Measurements from ENCODE around the gene CCDC38. TPM values are rescaled to one million over a fixed set of nuclear protein-coding genes. Genes with fewer than 3 reads are reported as not detected.

CCDC38 gene
- total and polyA plus RNA-seq, 3 donors from 2014 or later = 7.7 to 31.8 (median 25.8) TPM

DNA sequence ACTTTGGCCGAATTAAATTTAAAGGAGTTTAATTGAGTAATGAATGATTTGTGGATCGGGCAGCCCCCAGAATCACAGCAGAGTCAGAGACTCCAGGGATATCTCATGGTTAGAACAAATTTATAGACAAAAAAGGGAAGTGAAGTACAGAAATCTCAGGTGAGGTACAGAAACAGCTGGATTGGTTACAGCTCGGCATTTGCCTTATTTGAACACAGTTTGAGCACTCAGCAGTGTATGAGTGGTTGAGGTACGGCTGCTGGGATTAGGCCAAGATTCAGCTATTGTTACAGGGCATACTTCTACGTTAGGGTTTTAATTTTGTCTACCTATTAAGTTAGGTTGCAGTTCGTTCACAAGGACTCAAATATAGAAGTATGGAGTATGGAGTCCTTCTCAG lies 23.3 kb downstream of the CCDC38 start:
- Histone ChIP-seq H3K27ac (no peak overlapping the region), H3K9me3 (no peaks in the 10 kb centered on the region), H3K4me1 (no peaks in the 10 kb centered on the region), H3K27me3 (no peaks in the 10 kb centered on the region), H3K4me3 (no peak overlapping the region), H3K36me3 (ENCODE audit: low read depth, missing control alignments) (no peaks in the 10 kb centered on the region)
- WGBS, 2 donors = 86 to 88% methylated on average over 6 of the region's 6 CpGs
- TF ChIP-seq POLR2A (IDR thresholded peaks at IDR 0.05) = no peak
- TF ChIP-seq, protein P1, sequence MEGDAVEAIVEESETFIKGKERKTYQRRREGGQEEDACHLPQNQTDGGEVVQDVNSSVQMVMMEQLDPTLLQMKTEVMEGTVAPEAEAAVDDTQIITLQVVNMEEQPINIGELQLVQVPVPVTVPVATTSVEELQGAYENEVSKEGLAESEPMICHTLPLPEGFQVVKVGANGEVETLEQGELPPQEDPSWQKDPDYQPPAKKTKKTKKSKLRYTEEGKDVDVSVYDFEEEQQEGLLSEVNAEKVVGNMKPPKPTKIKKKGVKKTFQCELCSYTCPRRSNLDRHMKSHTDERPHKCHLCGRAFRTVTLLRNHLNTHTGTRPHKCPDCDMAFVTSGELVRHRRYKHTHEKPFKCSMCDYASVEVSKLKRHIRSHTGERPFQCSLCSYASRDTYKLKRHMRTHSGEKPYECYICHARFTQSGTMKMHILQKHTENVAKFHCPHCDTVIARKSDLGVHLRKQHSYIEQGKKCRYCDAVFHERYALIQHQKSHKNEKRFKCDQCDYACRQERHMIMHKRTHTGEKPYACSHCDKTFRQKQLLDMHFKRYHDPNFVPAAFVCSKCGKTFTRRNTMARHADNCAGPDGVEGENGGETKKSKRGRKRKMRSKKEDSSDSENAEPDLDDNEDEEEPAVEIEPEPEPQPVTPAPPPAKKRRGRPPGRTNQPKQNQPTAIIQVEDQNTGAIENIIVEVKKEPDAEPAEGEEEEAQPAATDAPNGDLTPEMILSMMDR (IDR thresholded peaks at IDR 0.05) = no peak
- intact Hi-C loops (cut with DNase I; ENCODE audit: low total_unique reads) = no loop called here
- no peak for DNase-seq

DNA sequence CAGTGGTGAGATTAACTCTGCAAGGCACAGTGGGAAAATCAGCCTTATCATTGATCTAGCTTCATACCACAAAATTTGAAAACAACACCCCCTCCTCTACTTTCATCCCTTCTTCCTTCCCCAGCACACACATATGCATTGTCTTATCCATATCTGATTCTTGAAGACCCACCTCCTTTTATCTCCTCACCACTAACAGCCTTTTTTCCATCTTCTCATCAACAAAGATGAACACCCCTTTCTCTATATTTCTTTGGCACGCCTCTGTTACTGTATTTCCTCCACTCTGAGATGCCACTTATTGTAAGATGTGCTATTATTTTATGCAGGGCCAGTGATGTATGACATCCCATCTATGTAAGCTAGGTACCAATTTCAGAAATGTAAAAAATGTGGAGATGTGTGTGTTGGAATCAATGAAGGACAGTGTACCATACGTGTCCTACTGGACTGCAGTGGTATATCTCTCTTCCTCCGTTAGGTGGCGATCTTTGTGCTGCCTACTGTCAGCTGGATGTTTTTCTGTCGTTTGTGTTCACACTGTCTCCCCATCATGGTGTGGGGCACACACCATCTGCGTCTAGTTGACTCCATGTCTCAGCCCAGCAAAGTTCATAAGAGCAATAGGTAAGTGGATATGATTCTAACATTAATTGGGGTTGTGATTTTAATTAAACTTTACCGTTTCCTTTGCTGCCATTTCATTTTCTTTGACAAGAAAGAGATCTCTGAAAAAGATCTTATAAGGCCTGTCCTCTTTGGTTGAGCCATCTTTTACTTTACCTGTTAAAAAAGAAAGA lies 24.0 kb downstream of the CCDC38 start:
- Histone ChIP-seq H3K9me3 (no peaks in the 10 kb centered on the region), H3K4me3 (no peak overlapping the region), H3K27me3 (no peaks in the 10 kb centered on the region), H3K4me1 (no peaks in the 10 kb centered on the region), H3K36me3 (ENCODE audit: low read depth, missing control alignments) (no peaks in the 10 kb centered on the region), H3K27ac (no peak overlapping the region)
- whole genome bisulfite sequencing, 2 donors = 36 to 44% methylated on average over 7 of the region's 7 CpGs
- peak; percentile 37 for DNase-seq
- TF ChIP-seq, protein P1 (IDR thresholded peaks at IDR 0.05) = peak; percentile 20 to 64 (median 64)
- TF ChIP-seq POLR2A (IDR thresholded peaks at IDR 0.05) = no peak
- intact Hi-C loops (cut with DNase I; ENCODE audit: low total_unique reads) = no loop called here

DNA sequence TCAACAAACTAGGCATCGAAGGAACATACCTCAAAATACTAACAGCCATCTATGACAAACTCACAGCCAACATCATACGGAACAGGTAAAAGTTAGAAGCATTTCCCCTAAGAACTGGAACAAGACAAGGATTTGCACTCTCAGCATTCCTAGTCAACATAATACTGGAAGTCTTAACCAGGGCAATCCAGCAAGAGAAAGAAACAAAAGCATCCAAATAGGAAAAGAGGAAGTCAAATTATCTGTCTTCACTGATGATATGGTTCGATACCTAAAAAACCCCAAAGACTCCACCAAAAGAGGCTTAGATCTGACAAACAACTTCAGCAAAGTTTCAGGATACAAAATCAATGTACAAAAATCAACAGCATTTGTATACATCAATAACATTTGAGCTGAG lies 32.5 kb downstream of the CCDC38 start:
- TF ChIP-seq POLR2A (IDR thresholded peaks at IDR 0.05) = no peak
- TF ChIP-seq, protein P1 (IDR thresholded peaks at IDR 0.05) = no peak
- no peaks in the 10 kb centered on the region for H3K4me1 ChIP-seq
- intact Hi-C loops (cut with DNase I; ENCODE audit: low total_unique reads) = no loop called here
- no peaks in the 10 kb centered on the region for H3K27me3 ChIP-seq
- WGBS, 2 donors = 93 to 96% methylated on average over 3 of the region's 3 CpGs
- H3K9me3 ChIP-seq = no peaks in the 10 kb centered on the region
- no peak overlapping the region for H3K4me3 ChIP-seq
- no peak for DNase-seq
- H3K27ac ChIP-seq = no peak overlapping the region
- H3K36me3 ChIP-seq (ENCODE audit: low read depth, missing control alignments) = no peaks in the 10 kb centered on the region

DNA sequence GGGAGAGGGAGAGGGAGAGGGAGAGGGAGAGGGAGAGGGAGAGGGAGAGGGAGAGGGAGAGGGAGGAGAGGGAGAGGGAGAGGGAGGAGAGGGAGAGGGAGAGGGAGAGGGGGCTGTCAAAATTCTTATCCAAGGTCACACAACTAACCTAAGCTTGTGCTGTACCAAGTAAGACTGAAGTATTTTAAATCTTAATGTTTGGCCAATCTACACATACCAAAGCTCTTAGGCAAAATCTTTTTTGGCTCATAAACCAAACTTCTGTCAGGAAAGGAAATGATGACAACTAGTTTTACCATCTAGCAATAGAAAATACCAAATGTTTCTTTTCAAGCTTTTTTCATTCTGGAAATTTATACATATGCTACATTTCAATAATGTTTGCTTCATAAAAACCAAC lies 33.8 kb downstream of the CCDC38 start:
- H3K27me3 ChIP-seq = no peaks in the 10 kb centered on the region
- intact Hi-C loops (cut with DNase I; ENCODE audit: low total_unique reads) = no loop called here
- H3K4me3 ChIP-seq = no peak overlapping the region
- H3K36me3 ChIP-seq (ENCODE audit: low read depth, missing control alignments) = no peaks in the 10 kb centered on the region
- H3K4me1 ChIP-seq = no peaks in the 10 kb centered on the region
- TF ChIP-seq, protein P1 (IDR thresholded peaks at IDR 0.05) = no peak
- TF ChIP-seq POLR2A (IDR thresholded peaks at IDR 0.05) = no peak
- DNase-seq = no peak
- H3K27ac ChIP-seq = no peak overlapping the region
- no peaks in the 10 kb centered on the region for H3K9me3 ChIP-seq

DNA sequence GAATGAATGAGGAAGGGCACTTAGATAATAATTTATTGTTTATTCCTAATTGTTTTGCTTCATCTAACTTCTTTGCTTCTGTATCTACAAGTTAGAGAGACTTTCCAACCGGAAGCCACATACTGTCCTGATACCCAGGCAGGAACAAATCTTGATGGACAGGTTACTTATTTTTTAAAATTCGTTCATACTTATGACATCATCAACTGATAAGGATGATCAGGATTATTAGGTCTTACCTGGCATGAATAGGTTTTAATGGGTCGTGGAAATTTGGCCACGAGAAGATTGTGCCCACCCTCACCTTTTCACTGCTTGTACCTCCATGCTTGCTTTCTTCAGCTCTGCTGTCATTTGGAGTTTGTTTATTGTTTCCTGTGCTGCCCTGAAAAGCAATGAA lies 44.3 kb downstream of the CCDC38 start:
- Histone ChIP-seq H3K27me3 (no peaks in the 10 kb centered on the region), H3K27ac (no peak overlapping the region), H3K9me3 (no peaks in the 10 kb centered on the region), H3K4me3 (no peak overlapping the region), H3K36me3 (ENCODE audit: low read depth, missing control alignments) (no peaks in the 10 kb centered on the region), H3K4me1 (no peaks in the 10 kb centered on the region)
- WGBS, 2 donors = 69 to 70% methylated on average over 4 of the region's 4 CpGs
- TF ChIP-seq, protein P1 (IDR thresholded peaks at IDR 0.05) = no peak
- no peak for TF ChIP-seq POLR2A (IDR thresholded peaks at IDR 0.05)
- intact Hi-C loops (cut with DNase I; ENCODE audit: low total_unique reads) = no loop called here
- no peak for DNase-seq
